HG03558 (cell line): ENCODE measurements around the gene ALDH3B2.

Experiments
- ATAC-seq: cut with Tn5 transposase; IDR thresholded peaks from one replicate; pipeline ENCODE4 v1.9.1; 2021; ENCODE audit warnings: moderate number of reproducible peaks; ENCODE audit not compliant: unreplicated experiment; ENCODE audit errors: extremely low read depth

Gene ALDH3B2

DNA sequence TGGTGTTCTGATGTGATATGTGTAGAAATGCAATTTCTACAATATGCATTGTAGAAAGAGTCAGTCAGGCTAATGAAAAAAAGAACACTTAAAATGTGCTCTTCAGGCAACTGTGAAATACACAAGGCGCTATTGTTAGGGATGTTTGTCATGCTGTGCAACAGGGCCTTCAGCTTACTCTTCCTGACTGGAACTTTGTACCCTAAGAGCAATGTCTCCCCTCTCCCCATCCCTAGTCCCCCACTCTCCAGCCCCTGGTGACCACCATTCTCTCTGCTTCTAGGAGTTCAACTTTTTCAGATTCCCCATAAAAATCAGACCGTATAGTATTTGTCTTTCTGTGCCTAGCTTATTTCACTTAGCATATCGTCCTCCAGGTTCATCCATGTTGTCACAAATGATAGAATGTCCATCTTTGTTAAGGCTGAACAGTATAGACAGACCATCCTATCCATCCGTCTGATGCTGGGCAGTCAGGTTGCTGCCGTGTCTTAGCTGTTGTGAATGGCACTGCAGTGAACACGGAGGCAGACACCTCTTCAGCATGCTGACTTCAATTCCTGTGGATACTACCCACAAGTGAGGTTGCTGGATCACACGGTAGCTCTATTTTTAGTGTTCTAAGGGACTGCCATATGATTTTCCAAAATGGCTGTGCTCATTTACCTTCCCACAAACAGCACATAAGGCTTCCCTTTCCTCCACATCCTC, 57.0 kb downstream of the ALDH3B2 start:
- ATAC-seq: no peak

GRCh38 chr11:67616431-67617242, 57.8 kb downstream of the ALDH3B2 start:
- no peak for ATAC-seq

- no peak for ATAC-seq
These were observed 58.5 kb downstream of the ALDH3B2 start for GRCh38 chr11:67615728-67616430.

DNA sequence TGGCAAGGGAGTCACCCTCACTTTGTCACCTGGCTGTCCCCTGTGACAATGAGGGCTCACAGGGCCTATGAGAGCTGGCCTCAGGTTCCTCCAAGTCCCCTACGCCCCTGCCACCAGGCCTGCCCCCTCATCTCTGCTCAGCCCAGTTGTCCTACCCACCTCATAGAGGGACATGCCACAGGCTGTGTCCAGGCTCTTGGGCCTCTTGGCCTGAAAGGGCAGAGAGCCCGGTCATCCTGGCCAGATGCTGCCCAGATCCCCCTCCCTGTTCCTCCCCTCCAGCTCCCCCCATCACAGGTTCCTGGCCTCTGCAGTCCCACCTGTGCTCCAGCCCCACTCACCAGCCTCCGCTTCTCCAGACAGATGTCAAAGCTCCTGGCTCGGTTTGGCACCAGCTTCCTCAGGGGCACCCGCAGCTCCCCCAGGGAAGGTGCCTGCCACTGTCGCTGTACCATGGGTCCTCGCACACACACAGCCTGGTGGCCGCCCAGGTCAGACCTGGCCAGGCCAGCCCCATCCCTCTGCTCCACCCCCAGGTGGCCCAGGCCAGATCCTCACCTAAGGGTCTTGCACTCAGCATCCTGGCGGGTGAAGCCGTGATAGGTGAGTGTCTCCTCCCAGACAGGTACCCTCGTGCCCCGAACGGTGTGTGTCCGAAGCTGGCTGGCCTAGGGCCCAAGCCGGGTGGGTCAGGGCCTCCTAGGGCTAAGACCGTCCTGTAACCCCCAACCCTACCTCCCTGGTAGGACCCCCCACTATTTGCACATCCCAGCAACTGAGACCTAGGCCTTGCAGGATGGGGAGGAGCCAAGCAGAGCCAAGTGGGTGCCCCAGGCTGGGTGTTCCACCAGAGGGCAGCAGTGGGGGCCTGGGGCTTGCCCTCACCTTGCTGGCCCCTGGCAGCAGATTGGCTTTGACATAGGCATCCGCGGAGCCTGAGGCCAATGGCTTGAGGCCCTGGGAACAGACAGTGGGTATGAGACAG, 59.4 kb downstream of the ALDH3B2 start:
- ATAC-seq: no peak

GRCh38 chr11:67613960-67614715, 60.3 kb downstream of the ALDH3B2 start:
- peak; percentile 44 for ATAC-seq

DNA sequence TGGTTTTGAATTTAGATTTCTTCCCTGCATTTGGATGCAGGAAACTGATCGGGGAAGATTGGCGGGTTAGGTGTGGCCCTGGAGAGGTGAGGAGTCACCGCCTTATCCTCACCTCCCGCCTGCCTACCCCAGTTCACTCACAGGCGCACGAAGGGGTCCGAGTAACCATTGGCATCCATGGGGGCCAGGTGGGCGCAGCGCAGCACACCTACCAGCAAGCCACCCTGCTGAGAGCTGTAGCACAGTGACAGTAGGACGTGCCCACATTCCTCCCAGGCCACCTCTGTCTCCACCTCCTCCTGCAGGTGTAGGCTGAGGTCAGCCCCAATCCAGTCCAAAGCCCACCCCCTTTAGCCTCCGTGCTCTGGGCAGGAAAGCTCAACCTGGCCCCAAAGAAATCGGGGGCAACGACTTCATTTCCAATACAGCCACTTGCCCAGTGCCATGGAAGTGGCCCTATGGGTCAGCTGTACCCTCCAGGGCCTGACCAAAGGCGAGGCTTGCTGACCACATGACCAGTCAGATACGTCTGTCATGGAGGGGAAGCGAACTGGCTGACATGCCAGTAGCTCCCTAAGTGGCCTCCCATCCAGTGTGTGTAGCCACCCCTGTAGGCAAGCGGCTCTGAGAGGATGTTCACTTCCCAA, 61.0 kb downstream of the ALDH3B2 start:
- no peak for ATAC-seq

DNA sequence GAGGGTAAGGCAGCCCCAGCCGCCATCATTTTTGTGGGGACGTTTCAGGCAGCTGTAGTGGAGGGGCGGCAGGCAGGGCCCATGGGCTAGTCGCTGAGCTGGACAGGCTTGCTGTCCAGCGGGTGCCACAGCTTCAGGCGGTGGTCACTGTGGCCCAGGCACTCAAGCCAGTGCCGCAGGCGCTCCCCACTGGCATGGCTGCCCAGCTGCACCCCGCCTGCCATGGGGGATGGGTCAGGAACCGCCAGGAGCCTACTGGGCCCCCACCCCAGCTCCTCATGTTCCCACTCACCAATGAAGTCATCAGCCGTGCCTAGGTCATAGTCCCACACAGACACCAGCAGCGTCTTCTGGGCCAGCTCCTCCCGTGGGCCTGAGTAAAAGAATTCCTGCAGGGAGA, 61.7 kb downstream of the ALDH3B2 start:
- no peak for ATAC-seq
